Stimulated activated CD4-positive, alpha-beta T cell treated with anti-CD3 and anti-CD28 coated beads, Interleukin-1b, Interleukin-23, amount 100 ng/mL, for 4 hours (primary cell): ENCODE results near the gene TCP11.
"Not testable (repeated sequence)": the region's sequence is repeated elsewhere in the genome, so short reads cannot be mapped to it uniquely, and the experiment has no call there.

Experiments
- DNase-seq, 2 donors: peaks; one replicate each; pipeline ENCODE4 v3.0.0-alpha.2; 2020; ENCODE audit warnings: low read depth in 2 of 2

The TCP11 gene

DNA sequence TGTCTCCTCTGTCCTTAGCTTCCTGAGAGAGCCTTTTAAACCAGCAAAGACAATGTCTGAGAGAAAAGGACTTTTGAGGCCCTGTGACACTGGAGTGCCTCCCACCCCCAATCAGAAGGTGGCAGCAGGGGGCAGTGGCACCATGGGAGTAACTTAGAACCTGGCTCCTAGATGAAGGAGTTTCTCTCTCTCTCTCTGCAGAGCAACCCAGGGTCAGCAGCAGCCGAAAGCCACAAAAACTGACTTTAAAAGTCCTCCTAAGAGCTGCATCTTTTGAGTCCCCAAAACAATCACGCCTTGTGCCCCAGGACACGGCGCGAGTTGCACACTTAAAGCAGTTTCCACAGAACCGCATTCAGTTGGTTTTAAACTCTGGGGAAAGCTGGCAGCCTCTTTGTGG, 5.3 kb upstream of the TCP11 start:
- DNase-seq = no peak

DNA sequence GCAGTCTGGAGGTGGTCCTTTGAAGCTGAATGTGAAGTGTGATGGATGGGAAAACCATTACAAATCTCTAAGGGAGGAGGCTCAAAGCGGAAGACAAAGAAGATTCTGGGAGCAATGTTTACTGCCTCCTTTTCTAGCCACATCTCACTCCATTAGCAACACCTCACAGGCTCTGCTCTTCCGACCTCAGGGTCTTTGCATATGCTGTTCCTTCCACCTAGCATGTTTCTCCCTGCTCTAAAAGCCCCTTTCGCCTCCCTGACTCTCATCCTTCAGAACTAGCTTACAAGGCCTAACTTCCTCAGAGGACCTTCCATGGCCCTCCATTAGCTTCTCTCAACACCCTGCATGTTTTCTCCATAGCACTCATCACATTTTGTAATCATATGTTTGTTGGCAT, 4.6 kb upstream of the TCP11 start:
- DNase-seq = no peak

DNA sequence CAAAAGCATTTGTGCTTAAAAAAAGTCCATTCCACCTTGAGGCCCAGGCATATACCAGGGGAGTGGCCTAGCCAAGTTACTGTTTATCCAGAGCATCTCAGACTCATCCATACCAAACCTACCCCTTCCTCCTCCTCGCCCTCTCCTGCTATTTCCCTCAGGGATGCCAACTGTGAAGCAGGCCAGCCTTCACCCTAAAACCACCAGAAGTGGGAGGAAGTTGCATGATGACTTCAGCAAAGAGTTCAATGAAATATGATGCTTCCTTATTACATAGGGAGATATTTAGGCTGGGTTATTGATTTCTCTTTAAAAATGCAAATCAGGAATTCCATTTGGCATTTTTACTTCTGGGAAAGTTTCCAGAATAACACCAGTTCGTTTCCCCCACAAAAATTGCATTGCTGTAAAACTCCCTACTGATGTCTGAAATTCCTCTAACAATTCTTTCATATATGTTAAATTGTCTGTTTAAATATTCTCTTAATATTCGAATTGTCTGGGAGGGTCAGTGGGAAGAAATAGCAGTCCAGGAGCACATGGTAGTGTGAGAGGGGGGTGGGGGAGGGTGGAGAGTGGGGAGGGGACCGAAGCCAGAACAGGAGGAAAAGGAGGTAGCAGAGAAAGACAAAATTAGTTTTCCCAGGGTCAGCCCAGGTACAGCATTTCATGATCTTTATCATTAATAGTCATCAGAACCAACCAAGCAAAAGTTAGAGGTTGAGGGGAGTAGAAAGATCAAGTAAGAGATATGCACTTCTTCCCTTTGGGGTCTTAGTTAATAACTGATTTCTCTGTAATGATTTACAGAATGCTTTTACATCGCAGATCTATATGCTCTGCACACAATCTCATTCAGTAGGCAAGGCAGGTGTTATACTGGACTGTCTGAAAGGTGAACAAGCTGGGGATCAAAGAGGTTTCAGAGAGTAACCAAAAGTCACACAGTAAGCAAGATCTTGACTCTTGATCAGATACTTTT, 1.7 kb upstream of the TCP11 start:
- no peak for DNase-seq

DNA sequence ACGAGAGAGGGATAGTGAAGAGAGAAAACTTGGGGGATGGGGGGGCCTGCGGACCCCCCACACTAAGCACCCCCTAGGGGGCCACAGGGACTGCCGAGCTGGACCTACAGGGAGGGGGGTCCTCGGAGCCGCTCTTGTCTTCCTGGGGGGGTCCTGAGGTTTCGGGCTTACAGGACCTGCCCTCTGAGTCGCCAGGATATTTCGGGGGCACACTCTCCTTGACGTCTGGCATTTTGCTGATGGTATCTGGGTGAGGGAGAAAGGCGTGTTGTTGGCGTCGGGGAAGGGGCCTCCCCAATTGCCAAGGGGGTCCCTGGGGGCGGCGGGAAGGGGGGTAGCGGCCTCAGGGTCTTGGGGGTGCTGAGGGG, 516 bp downstream of the TCP11 start:
- DNase-seq = no peak

DNA sequence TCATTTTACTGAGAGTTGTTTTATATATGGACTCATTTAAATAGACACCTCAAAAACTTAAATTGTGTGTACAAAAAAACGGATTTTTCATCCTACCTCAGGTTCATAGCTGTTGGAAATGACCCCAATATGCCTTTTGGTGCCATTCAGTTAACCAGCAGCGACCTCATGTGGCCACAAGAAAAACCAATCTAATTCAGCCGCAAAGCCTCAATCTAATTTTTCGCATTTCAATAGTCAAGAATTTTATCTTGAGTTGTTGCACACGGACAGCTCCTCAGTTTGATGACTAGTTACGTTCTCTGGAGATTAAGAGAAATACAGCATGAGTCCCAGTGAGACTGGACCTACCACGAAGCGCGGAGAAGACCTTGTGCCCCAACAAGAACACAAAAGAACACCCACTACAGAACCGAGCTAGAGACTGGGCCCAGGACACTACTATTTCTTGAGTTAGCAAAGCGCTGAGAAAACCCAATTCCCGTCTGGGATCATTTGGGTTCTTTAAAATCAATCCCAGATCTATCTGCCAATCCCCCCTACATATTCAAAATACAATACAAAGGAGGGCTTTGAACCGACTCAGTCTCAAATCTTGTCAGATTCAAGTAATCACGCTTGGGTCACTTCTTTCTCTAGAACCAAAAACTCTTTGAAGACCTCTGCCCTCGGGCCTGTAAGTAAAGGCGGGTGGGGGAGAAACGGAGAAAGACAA, 1.1 kb downstream of the TCP11 start:
- peak; percentile 24 to 39 for DNase-seq

DNA sequence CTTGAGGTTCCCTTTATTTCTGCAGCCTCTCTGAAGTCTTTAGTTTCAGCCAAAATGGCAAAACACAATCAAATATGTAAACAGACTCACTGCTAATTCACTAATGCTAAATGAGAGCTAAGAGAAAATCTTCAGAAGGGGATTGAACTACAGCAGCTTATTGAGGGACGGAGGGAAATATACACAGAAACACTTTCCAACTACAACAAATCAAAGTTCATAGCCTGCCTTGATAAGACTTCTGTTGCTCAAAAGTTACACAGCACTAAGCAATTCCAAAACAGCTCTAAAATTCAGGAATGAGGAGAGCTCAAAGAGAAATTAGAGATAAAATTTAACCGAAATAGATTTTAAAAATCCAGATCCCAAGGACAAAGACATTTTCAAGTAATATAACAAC, 1.7 kb downstream of the TCP11 start:
- no peak for DNase-seq

DNA sequence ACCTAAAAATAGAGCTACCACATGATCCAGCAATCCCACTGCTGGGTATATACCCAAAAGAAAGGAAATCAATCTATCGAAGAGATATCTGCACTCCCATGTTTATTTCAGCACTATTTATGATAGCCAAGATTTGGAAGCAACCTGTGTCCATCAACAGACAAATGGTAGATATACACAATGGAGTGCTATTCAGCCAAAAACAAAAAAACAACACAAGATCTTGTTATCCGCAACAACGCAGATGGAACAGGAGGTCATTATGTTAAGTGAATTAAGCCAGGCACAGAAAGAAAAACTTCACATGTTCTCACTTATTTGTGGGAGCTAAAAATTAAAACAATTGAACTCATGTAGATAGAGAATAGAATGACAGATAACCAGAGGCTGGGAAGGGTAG, 2.9 kb downstream of the TCP11 start:
- not testable (repeated sequence) for DNase-seq

DNA sequence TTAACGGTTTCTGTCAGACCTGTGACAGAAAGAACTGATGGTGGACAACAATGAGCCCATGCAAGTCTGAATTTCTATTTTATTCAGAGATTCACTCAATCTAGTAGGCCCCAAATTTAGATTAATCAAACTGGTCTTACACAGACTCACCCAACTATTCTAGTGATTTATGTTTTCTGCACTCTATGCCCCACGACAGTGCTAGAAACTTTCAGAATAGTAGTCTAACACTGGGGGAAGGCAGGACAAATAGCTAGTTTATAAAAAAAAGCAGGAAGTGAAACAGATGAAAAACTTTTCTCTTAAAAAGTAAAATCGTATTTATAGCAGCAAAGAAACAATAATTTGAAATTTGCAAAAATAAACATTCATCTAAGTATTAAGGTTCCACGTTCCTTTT, 5.0 kb downstream of the TCP11 start:
- no peak for DNase-seq

DNA sequence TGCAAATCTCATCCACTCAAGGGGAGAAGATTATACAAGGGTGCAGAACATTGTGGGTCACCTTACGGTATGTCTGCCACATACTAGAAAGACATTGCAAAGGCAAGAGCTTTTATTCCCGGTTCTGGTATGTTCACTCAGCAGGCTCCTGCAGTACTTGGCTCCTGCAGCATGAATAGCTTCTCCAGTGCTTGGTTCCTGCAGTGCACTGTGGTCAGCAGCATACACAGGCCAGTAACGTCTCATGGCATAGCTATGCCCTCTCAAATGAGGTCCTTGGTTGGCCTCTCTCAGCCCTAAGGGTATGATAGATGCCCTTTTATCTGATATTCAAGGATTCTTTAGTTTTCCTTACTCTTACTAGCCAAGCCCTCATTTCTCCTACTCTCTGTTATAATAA, 12.6 kb downstream of the TCP11 start:
- DNase-seq = no peak

DNA sequence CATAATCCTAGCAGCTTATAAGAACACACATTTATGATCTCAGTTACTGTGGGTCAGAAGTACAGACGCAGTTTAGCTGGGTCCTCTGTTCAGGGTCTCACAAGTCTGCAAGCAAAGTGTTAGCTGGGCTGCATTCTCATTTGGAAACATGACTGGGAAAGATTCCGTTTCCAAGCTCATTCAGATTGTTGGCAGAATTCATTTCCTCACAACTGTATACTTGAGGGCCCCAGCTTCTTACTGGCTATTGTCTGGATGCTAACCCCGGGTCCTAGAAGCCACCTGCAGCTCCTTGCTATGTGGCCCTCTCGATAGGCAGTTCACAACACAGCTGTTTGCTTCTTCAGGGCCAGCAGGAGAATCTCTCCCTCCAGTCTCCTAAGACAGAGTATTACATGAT, 13.1 kb downstream of the TCP11 start:
- no peak for DNase-seq

DNA sequence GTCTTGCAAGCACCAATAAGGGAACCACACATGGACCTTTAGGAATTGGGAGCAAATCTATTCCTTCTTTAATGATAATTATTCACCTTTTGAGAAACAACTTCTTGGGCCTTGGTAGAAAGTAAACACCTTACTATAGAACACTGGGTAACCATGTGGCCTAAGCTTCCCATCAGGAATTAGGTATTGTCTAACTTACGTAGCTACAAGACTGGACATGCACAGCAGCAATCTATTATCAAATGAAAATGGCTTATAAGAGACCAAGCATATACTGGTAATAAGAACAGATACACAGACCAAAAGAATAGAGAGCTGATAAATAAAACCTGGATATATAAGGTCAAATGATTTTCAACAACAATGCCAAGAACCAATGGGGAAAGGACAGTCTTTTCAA, 16.8 kb downstream of the TCP11 start:
- DNase-seq = no peak

DNA sequence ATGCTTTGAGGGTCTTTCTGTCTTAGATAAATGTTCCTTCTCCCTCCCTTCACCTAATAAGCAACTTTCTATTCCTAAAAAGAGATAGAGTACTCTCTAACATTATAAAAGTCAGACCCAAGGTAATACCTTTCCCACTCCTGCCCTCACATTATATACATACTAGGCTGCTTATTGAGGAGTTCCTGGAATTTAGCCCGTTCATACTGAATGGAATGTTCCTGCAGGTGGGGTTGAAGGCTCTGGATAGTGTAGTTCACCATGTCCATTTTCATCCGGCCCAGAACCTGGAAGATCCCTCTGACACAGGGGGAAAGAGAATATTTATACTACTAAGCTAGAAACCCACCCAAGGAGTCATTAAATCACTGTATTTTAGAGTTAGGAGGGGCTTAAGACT, 20.4 kb downstream of the TCP11 start:
- DNase-seq = no peak

DNA sequence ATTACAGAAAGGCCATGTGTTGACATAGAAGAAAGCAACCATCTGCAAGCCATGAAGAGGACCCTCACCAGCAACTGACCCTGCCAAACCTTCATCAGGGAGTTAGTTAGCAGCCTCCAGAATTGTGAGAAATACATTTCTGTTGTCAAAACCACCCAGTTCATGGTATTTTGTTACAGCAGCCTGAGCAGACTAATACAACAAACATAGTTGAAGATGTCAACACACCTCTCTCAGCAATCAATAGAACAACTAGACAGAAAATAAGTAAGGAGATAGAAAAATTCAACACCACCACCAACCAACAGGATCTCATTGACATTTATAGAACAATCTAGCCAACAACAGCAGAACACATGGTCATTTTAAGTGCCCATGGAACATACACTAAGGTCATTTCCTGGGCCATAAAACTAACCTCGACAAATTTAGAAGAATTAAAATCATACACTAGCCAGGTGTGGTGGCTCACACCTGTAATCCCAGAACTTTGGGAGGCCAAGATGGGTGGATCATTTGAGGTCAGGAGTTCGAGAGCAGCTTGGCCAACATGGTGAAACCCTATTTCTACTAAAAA, 32.7 kb downstream of the TCP11 start:
- no peak for DNase-seq

DNA sequence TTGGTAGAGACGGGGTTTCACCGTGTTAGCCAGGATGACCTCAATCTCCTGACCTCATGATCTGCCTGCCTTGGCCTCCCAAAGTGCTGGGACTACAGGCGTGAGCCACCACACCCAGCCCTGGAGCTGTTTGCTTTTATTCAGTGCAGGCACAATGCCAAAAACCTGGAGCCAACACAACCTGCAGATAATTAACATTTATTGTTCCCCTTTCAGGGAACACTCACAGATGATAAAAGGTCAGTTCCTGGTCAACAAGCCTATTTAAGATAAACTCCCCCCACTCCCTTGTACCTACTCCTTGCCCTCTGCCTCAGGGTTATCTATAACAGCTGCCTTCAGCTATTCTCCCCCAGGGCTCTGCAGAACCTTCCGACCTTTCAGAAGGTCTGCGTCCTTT, 33.4 kb downstream of the TCP11 start:
- DNase-seq = not testable (repeated sequence)

DNA sequence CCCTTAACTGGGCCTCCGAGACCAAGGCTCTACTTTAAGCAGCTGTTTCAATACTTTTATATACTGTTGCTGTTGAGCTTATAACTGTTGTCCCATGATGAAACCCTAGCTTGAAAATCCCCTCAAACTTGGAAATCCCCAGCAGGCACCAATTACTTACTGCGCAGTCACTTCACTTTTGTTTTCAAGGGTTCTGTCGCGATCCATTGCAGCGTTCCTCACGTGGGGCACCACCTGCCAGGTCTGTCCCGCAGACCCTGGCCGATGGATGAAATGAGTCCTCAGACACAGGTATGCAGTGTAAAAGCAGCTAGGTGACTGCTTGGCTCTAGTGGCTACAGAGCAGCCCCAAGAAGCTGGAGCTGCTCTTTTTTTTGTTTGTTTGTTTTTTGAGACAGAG, 33.9 kb downstream of the TCP11 start:
- not testable (repeated sequence) for DNase-seq

DNA sequence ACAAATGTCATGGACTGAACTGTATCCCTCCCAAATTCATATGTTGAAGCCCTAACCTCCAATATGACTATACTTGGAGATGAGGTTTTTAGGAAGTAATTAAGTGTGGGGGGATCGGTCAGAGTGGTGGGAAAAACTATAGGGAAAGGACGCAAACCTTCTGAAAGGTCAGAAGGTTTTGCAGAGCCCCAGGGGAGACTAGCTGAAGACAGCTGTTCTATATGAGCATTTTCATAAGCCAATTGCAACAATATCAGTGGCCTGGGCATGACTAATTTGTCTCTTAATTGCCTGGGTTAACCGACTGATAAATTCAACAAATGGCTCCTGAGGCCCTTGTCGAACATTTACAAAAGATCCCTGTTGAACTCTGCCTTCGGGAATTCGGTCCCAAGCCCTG, 35.1 kb downstream of the TCP11 start:
- not testable (repeated sequence) for DNase-seq

DNA sequence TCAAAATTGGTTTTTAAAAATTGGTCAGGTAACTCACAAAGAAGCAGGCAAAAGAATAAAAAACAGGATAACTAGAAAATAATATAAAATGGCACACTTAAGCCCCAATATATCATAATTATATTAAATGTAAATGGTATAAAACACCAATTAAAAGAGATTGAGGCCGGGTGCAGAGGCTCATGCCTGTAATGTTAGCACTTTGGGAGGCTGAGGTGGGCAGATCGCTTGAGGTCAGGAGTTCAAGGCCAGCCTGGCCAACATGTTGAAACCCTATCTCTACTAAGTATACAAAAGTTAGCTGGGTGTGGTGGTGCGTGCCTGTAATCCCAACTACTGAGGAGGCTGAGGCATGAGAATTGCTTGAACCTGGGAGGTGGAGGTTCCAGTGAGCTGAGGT, 36.1 kb downstream of the TCP11 start:
- DNase-seq = no peak

DNA sequence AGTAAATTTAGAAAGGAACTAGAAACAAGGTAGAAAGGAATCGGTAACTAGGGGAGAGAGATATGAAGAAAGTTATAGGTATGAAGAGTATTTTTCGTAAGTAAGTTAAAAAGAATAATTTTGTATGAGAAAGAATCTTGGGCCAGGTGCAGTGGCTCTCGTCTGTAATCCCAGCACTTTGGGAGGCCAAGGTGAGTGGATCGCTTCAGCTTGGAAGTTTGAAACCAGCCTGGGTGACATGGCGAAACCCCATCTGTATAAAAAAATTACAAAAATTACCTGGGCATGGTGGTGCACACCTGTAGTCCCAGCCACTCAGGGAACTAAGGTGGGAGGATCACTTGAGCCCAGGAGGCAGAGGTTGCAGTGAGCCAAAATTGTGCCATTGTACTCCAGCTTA, 42.0 kb downstream of the TCP11 start:
- DNase-seq = no peak

DNA sequence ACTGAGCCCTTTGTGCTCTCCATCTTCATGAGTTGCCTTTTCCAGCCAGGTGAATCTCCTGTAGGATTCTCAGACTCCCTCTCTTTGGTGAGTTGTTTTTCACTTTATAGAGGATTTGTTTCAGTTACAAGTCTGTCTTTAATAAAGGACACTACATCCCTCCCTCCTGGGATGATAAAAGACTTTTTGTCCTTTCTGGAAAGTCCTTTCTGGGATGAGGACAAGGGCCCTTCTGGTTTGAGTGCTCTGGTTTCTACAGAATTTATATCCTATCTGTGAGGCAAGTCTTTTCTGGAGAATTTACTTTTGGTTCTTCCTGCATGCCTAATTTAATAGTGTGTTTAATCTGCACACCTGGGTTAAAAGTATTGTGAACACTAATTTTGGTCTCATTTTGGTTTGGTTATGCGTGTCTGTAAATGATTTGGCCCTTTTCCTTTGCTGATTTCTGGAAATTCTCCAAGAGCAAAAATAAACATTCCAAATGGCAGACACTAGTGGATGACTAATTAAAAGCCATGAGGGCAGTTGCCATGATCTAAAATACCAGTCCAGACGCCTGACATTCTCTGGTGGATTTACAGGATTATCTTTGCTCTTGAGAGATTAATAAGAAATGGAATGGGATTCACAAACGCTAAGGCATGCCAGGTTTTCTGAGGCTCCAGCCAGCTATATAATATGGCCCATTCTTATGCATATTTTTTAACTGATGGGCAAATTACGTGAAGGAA, 44.8 kb downstream of the TCP11 start:
- DNase-seq = no peak

DNA sequence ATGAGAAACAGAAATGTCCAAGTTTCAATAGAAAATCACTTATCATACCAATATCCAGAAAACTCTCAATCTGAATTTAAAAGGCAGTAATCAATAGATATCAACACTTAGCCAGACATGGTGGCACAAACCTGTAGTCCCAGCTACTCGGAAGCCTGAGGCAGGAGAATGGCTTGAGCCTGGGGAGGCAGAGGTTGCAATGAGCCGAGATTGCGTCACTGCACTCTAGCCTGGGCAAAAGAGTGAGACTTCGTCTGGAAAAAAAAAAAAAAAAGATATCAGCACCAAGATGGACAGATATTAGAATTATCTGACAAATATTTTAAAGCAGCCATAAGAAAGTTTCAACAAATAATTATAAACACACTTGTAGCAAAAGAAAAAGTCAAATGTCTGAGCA, 47.0 kb downstream of the TCP11 start:
- no peak for DNase-seq

DNA sequence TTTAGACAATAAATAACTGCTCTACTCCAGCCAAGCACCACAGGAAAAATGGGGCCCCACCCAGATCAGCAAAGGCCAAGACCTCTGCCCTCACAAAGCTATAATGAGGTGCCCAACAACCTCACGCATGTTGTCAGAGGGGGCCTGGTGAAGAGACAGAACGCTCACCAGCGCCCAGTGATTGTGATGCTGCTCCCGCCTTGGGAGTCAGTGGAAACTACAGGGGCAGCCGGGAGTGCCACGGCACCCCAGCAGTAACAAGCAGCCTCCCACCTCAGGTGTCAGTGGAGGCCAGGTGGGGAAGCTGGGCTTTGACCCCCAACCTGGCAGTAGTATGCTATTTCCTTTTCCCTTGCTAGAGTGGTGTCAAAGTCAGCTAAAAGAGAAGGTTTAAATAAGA, 47.4 kb downstream of the TCP11 start:
- no peak for DNase-seq

DNA sequence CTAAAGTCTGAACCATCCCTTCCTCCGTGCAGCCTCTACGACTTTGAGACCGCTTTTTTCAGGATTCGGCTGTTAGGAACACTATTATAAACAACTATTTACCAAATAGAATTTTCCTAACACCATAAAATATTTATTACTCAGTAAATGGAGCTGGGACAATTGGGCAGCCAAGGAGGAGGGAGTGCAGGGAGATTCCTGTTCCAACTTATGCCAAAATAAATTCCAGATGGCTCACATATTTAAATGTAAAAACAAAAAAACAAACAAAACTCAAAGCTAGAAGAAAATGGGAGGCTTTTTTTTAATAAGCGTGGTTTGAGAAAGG, 48.1 kb downstream of the TCP11 start:
- no peak for DNase-seq
